Measurements from ENCODE around the gene AMBP.

Gene AMBP

DNA sequence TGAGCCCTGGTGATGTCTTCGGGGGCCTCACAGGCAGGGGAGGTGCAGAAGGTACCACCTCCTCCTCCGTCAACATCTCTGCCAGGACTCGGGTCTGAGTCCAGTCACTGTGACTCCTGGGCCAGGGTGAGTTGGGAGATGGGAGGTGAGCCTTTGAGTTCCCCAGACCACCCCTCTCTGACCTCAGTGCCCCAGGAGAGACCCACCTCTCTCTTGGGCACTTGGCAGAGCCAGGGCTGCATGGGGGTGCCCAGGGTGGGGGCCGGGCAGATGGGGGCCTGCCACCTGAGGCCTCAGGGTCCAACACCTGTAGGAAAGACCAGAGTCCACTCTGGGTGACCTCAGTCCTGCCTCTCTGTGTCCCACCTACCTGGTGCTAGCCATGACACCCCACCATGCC is 14.2 kb upstream of the AMBP start:
- H3K9me2 ChIP-seq (replicated peaks; ENCODE audit: insufficient read depth, low read length), result no peaks in the 10 kb centered on the region
- H3K9me3 ChIP-seq (replicated peaks; ENCODE audit: insufficient read depth, low read length), result no peaks in the 10 kb centered on the region
- no peaks in the 10 kb centered on the region for H3K36me3 ChIP-seq (replicated peaks; ENCODE audit: insufficient read depth, low read length)
- no peaks in the 10 kb centered on the region for H3K4me1 ChIP-seq (ENCODE audit: low read length)
- H2AFZ ChIP-seq (ENCODE audit: low read length), result no peak overlapping the region
- H3K27me3 ChIP-seq (replicated peaks; ENCODE audit: insufficient read depth, low read length), result no peaks in the 10 kb centered on the region
- no peak overlapping the region for H3K4me2 ChIP-seq (ENCODE audit: low read depth, low read length)
- H3K79me2 ChIP-seq (ENCODE audit: low read length), result no peaks in the 10 kb centered on the region
- TF ChIP-seq, protein P1, sequence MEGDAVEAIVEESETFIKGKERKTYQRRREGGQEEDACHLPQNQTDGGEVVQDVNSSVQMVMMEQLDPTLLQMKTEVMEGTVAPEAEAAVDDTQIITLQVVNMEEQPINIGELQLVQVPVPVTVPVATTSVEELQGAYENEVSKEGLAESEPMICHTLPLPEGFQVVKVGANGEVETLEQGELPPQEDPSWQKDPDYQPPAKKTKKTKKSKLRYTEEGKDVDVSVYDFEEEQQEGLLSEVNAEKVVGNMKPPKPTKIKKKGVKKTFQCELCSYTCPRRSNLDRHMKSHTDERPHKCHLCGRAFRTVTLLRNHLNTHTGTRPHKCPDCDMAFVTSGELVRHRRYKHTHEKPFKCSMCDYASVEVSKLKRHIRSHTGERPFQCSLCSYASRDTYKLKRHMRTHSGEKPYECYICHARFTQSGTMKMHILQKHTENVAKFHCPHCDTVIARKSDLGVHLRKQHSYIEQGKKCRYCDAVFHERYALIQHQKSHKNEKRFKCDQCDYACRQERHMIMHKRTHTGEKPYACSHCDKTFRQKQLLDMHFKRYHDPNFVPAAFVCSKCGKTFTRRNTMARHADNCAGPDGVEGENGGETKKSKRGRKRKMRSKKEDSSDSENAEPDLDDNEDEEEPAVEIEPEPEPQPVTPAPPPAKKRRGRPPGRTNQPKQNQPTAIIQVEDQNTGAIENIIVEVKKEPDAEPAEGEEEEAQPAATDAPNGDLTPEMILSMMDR (IDR thresholded peaks at IDR 0.05; ENCODE audit: low read length), result no peak
- no peak for TF ChIP-seq EZH2phosphoT487 (IDR thresholded peaks at IDR 0.05; ENCODE audit: low read length)
- no peak for TF ChIP-seq EZH2 (optimal IDR thresholded peaks at IDR 0.05; ENCODE audit: low read depth, low read length)
- H3F3A ChIP-seq (ENCODE audit: insufficient read depth, low read length), result no peaks in the 10 kb centered on the region
- H3K27ac ChIP-seq (ENCODE audit: low read length), result no peak overlapping the region
- DNase-seq, result no peak
- H3K9ac ChIP-seq (ENCODE audit: low read length), result no peak overlapping the region
- H4K20me1 ChIP-seq (ENCODE audit: insufficient read depth, low read length), result no peaks in the 10 kb centered on the region
- no peak overlapping the region for H3K4me3 ChIP-seq (ENCODE audit: low read length)

DNA sequence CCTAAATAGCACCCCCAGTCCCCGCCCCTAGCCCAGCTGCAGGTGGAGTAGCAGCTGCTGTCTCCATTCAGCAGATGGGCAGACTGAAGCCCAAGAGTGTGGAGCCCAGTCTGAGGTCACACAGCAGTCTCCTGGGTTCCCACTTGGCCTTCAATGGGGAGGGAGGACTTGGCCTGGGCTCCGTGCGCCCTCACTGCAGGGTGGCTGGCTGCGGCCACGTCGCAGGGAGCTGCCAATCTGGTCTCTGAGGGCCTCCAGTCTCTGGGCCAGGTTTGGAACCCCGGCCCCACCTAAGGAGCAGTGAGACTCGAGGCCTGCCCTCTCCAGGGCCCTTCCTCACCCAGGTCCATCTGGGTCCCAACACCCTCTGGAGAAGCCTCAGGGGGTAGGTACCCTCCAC is 13.6 kb upstream of the AMBP start:
- Histone ChIP-seq H4K20me1 (ENCODE audit: insufficient read depth, low read length) (no peaks in the 10 kb centered on the region), H3K9me3 (replicated peaks; ENCODE audit: insufficient read depth, low read length) (no peaks in the 10 kb centered on the region), H3K27ac (ENCODE audit: low read length) (no peak overlapping the region), H3K4me2 (ENCODE audit: low read depth, low read length) (no peak overlapping the region), H3K4me3 (ENCODE audit: low read length) (no peak overlapping the region), H3K4me1 (ENCODE audit: low read length) (no peaks in the 10 kb centered on the region), H3F3A (ENCODE audit: insufficient read depth, low read length) (no peaks in the 10 kb centered on the region), H3K79me2 (ENCODE audit: low read length) (no peaks in the 10 kb centered on the region), H3K36me3 (replicated peaks; ENCODE audit: insufficient read depth, low read length) (no peaks in the 10 kb centered on the region), H2AFZ (ENCODE audit: low read length) (no peak overlapping the region), H3K9ac (ENCODE audit: low read length) (no peak overlapping the region), H3K27me3 (replicated peaks; ENCODE audit: insufficient read depth, low read length) (no peaks in the 10 kb centered on the region), H3K9me2 (replicated peaks; ENCODE audit: insufficient read depth, low read length) (no peaks in the 10 kb centered on the region)
- DNase-seq, result no peak
- TF ChIP-seq, protein P1 (IDR thresholded peaks at IDR 0.05; ENCODE audit: low read length), result no peak
- TF ChIP-seq EZH2phosphoT487 (IDR thresholded peaks at IDR 0.05; ENCODE audit: low read length) (no peak), EZH2 (optimal IDR thresholded peaks at IDR 0.05; ENCODE audit: low read depth, low read length) (no peak)

DNA sequence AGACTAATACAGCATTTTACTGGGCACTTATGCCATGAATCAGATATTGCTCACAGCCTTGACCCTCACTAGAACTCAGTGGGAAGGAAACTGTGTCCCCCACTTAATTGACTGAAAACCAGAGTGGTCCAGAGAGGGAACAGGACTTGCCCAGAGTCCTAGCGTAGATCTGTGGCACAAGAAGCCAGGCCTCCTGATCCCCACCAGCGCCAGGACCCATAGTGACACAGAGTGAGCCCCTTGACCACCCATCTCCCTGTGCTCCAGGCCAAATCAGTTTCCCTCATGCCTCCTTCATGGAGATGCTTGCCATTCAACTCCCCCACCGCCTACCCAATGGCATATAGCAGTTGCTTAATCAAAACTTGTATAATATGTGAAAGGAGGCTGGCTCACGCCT is 12.7 kb upstream of the AMBP start:
- no peak overlapping the region for H3K4me2 ChIP-seq (ENCODE audit: low read depth, low read length)
- no peaks in the 10 kb centered on the region for H3K4me1 ChIP-seq (ENCODE audit: low read length)
- TF ChIP-seq, protein P1 (IDR thresholded peaks at IDR 0.05; ENCODE audit: low read length), result no peak
- TF ChIP-seq EZH2 (optimal IDR thresholded peaks at IDR 0.05; ENCODE audit: low read depth, low read length), result no peak
- H3F3A ChIP-seq (ENCODE audit: insufficient read depth, low read length), result no peaks in the 10 kb centered on the region
- no peak overlapping the region for H2AFZ ChIP-seq (ENCODE audit: low read length)
- no peaks in the 10 kb centered on the region for H3K79me2 ChIP-seq (ENCODE audit: low read length)
- H3K9me2 ChIP-seq (replicated peaks; ENCODE audit: insufficient read depth, low read length), result no peaks in the 10 kb centered on the region
- no peaks in the 10 kb centered on the region for H3K27me3 ChIP-seq (replicated peaks; ENCODE audit: insufficient read depth, low read length)
- no peaks in the 10 kb centered on the region for H3K9me3 ChIP-seq (replicated peaks; ENCODE audit: insufficient read depth, low read length)
- no peak overlapping the region for H3K9ac ChIP-seq (ENCODE audit: low read length)
- no peaks in the 10 kb centered on the region for H3K36me3 ChIP-seq (replicated peaks; ENCODE audit: insufficient read depth, low read length)
- no peak overlapping the region for H3K4me3 ChIP-seq (ENCODE audit: low read length)
- no peak overlapping the region for H3K27ac ChIP-seq (ENCODE audit: low read length)
- no peaks in the 10 kb centered on the region for H4K20me1 ChIP-seq (ENCODE audit: insufficient read depth, low read length)
- no peak for DNase-seq

Data from MM.1S (cell line).